ENCODE data around the gene FXYD2.

GRCh38 chr11:117790279-117790678 lies 34.3 kb downstream of the FXYD2 start:
- TF ChIP-seq, protein P1, sequence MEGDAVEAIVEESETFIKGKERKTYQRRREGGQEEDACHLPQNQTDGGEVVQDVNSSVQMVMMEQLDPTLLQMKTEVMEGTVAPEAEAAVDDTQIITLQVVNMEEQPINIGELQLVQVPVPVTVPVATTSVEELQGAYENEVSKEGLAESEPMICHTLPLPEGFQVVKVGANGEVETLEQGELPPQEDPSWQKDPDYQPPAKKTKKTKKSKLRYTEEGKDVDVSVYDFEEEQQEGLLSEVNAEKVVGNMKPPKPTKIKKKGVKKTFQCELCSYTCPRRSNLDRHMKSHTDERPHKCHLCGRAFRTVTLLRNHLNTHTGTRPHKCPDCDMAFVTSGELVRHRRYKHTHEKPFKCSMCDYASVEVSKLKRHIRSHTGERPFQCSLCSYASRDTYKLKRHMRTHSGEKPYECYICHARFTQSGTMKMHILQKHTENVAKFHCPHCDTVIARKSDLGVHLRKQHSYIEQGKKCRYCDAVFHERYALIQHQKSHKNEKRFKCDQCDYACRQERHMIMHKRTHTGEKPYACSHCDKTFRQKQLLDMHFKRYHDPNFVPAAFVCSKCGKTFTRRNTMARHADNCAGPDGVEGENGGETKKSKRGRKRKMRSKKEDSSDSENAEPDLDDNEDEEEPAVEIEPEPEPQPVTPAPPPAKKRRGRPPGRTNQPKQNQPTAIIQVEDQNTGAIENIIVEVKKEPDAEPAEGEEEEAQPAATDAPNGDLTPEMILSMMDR (IDR thresholded peaks at IDR 0.05): no peak
- TF ChIP-seq POLR2A (IDR thresholded peaks at IDR 0.05): no peak

All from lower leg skin (tissue), 3 donors.